Memory B cell (primary cell): ENCODE measurements around the gene BANF1.
A peak's percentile ranks its signal among the peaks of the same experiment; 100 is the strongest.

Experiments
- ATAC-seq: fragments of 150-1000 bp; cut with Tn5 transposase; 2 replicates; pipeline ENCODE4 v1.10.0; 2021; ENCODE audit warnings: low read depth, mild to moderate bottlenecking, moderate library complexity
- DNase-seq, 2 donors: peaks; one replicate each; pipeline ENCODE4 v3.0.0; 2022; ENCODE audit warnings: low spot score in 2 of 2
- H3K27ac Mint-ChIP-seq: one replicate; pipeline ENCODE4 v1.8.0; 2022; ENCODE audit warnings: mild to moderate bottlenecking, moderate library complexity, mixed read lengths
- H3K27me3 Mint-ChIP-seq: one replicate; pipeline ENCODE4 v1.8.0; 2022; ENCODE audit warnings: mixed read lengths
- H3K36me3 Mint-ChIP-seq: one replicate; pipeline ENCODE4 v1.8.0; 2022; ENCODE audit warnings: mild to moderate bottlenecking, mixed read lengths
- H3K4me1 Mint-ChIP-seq: one replicate; pipeline ENCODE4 v1.8.0; 2022; ENCODE audit warnings: mixed read lengths
- H3K4me3 Mint-ChIP-seq: one replicate; pipeline ENCODE4 v1.8.0; 2022; ENCODE audit warnings: mild to moderate bottlenecking, moderate library complexity, mixed read lengths
- H3K9me3 Mint-ChIP-seq: one replicate; pipeline ENCODE4 v1.8.0; 2022; ENCODE audit warnings: mixed read lengths

The BANF1 gene

DNA sequence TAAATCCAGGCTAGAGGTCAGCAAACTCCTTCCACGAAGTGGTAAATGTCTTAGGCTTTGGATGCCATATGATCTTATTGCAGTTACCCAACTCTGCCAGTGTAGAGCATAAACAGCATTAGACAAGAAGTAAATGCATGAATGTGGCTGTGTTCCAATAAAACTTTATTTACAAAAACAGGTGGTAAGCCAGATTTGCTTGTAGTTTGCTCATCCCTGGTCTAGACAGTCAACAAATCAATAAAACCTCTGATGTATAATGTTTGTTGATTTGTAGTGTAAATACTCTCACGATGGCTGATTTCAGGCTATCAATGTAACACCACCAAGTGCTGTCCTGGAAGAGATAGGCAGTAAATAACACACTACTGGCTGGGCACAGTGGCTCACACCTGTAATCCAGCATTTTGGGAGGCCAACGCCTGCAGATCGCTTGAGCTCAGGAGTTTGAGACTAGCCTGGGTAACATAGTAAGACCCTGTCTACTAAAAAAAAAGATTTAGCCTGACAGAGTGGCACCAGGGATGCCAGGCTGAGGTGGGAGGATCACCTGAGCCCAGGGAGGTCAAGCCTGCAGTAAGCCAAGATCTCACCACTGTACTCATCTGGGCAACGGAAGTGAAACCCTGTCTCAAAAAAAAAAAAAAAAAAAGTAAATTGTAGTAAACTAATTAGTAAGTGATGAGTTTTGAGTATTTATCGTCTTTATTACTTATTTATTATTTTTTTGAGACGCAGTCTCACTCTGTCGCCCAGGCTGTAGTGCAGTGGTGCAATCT, 30.8 kb downstream of the BANF1 start:
- H3K4me1 Mint-ChIP-seq = no peaks in the 10 kb centered on the region
- H3K36me3 Mint-ChIP-seq = no peaks in the 10 kb centered on the region
- ATAC-seq (peak; percentile 29), DNase-seq (no peak)
- no peak overlapping the region for H3K27ac Mint-ChIP-seq
- H3K9me3 Mint-ChIP-seq = no peaks in the 10 kb centered on the region
- H3K4me3 Mint-ChIP-seq = no peak overlapping the region
- H3K27me3 Mint-ChIP-seq = peaks cover 5% of the 10 kb centered on the region

DNA sequence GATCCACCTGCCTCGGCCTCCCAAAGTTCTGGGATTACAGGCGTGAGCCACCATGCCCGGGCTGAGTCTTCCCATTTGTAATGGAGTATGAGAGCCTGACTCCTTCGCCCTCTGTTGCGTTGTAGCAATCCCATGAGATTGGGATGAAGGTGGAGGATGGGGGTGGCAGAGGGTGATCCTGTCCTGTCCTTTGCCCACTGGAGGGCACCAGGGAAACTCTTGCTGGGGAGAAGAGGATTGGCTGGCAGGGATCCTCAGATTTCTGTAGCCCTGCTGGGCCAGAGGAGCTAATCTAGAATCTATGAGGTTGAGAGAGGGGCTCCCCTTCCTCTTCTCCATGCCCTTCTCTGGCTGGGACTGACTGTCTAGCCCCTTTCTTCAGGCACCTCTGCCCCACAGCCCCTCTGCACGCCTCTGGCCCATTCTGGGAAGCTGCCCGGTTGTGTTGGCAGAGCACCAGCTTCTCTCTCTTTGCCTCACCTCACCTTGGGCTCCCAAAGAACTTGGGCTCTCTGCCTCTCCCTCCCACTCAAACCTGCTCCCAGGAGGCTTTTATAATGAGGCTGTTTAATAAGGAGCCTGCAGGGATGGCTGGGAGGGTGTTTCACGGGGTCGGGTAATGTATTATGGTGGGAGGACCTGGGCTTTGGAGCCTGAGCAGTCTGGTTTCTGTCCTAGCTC, 33.5 kb downstream of the BANF1 start:
- Mint-ChIP-seq H3K36me3 (no peaks in the 10 kb centered on the region), H3K9me3 (no peaks in the 10 kb centered on the region), H3K27me3 (peaks cover 5% of the 10 kb centered on the region), H3K4me3 (no peak overlapping the region), H3K27ac (no peak overlapping the region), H3K4me1 (no peaks in the 10 kb centered on the region)
- ATAC-seq (no peak), DNase-seq (no peak)

DNA sequence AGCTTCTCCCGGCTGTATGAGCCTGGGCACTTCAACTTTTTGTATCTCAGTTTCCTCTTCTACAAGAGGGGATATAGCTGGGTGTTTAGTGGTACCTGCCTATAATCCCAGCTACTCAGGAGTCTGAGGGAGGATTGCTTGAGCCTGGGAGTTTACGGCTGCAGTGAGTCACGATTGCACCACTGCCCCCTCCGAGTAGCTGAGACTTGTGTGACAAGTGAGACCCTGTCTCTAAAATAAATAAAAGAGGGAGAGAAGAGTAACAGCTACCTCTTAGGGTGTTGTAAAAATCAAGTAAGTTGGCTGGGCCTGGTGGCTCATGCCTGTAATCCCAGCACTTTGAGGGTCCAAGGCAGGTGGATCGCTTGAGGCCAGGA, 34.0 kb downstream of the BANF1 start:
- Mint-ChIP-seq H3K36me3 (no peaks in the 10 kb centered on the region), H3K4me1 (no peaks in the 10 kb centered on the region), H3K27ac (no peak overlapping the region), H3K4me3 (no peak overlapping the region), H3K27me3 (peaks cover 5% of the 10 kb centered on the region), H3K9me3 (no peaks in the 10 kb centered on the region)
- ATAC-seq (no peak), DNase-seq (no peak)

DNA sequence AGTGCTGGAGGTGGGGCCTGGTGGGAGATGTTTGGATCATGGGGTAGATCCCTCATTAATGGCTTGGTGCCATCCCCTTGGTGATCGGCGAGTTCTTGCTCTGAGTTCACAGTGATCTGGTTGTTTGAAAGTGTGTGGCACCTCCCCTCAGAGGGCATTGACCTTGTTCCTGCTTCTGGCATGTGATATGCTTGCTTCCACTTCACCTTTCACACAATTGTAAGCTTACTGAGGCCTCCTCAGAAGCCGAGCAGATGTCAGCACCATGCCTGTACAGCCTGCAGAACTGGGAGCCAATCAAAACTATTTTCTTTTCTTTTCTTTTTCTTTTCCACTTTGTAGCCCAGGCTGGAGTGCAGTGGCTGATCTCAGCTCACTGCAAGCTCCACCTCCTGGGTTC, 35.0 kb downstream of the BANF1 start:
- Mint-ChIP-seq H3K9me3 (no peaks in the 10 kb centered on the region), H3K4me3 (no peak overlapping the region), H3K36me3 (no peaks in the 10 kb centered on the region), H3K4me1 (no peaks in the 10 kb centered on the region), H3K27me3 (peaks cover 5% of the 10 kb centered on the region), H3K27ac (no peak overlapping the region)
- ATAC-seq (no peak), DNase-seq (no peak)

DNA sequence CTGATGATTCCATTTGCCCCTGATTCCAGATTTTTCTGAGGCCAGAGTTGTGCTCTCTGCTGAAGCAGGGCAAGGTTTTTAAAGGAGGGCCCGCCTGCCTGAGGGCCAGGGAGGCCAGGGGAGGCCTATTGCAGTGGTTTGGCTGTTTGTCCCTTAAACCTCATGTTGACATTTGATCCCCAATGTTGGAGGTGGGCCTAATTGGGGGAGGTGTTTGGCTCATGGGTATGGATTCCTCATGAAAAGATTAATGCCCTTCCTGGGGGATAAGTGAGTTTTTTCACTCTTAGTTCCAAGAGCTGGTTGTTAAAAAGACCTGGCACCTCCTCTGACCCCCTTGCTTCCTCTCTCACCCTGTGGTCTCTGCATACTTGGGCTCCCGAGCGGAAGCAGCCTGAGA, 37.5 kb downstream of the BANF1 start:
- no peak overlapping the region for H3K4me3 Mint-ChIP-seq
- H3K27ac Mint-ChIP-seq = no peak overlapping the region
- H3K4me1 Mint-ChIP-seq = peaks cover 2% of the 10 kb centered on the region
- H3K36me3 Mint-ChIP-seq = no peaks in the 10 kb centered on the region
- no peaks in the 10 kb centered on the region for H3K9me3 Mint-ChIP-seq
- H3K27me3 Mint-ChIP-seq = peaks cover 3% of the 10 kb centered on the region
- ATAC-seq (no peak), DNase-seq (no peak)

GRCh38 chr11:66042227-66042995, 40.1 kb downstream of the BANF1 start:
- no peaks in the 10 kb centered on the region for H3K36me3 Mint-ChIP-seq

GRCh38 chr11:66042996-66043906, 40.9 kb downstream of the BANF1 start:
- Mint-ChIP-seq H3K4me1 (peaks cover 5% of the 10 kb centered on the region), H3K27ac (no peak overlapping the region), H3K9me3 (no peaks in the 10 kb centered on the region), H3K4me3 (no peak overlapping the region), H3K36me3 (no peaks in the 10 kb centered on the region), H3K27me3 (no peaks in the 10 kb centered on the region)
- no peak for ATAC-seq
- DNase-seq = no peak

More at GRCh38 chr11:66042227-66042995, 40.1 kb downstream of the BANF1 start:
- Mint-ChIP-seq H3K27ac (no peak overlapping the region), H3K27me3 (no peaks in the 10 kb centered on the region), H3K4me1 (peaks cover 5% of the 10 kb centered on the region), H3K9me3 (no peaks in the 10 kb centered on the region), H3K4me3 (no peak overlapping the region)
- ATAC-seq (no peak), DNase-seq (no peak)

- no peak overlapping the region for H3K4me3 Mint-ChIP-seq
- no peak for DNase-seq
- no peak overlapping the region for H3K27ac Mint-ChIP-seq
- H3K4me1 Mint-ChIP-seq = peaks cover 11% of the 10 kb centered on the region
- peak; percentile 4 for ATAC-seq
- H3K36me3 Mint-ChIP-seq = no peaks in the 10 kb centered on the region
- no peaks in the 10 kb centered on the region for H3K9me3 Mint-ChIP-seq
- peaks cover 3% of the 10 kb centered on the region for H3K27me3 Mint-ChIP-seq
Measured at GRCh38 chr11:66044757-66045156, 42.5 kb downstream of the BANF1 start.

DNA sequence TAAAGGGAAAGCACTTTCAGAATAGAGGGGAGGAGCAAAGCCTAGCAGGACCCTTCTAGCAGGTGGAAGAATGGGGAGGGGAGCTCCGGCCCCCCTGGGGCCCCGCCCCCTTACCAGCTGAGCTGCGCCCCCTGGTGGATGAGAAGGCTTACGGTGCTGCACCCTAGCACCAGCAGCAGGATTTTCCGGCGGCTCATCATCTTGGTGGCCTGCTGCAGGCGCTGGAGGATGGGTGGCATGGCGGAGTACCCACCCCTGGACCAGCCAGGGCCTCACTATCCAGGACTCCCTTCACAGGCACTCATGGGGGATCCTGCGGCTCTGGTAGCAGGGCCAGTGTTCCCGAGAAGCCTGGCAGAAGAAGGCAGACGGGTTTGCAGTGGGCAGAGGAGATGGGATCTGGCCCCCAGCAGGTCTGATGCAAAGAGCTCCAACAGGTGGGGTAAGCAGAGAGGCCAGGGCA, 42.9 kb downstream of the BANF1 start:
- Mint-ChIP-seq H3K27ac (no peak overlapping the region), H3K36me3 (no peaks in the 10 kb centered on the region), H3K4me3 (no peak overlapping the region)

GRCh38 chr11:66046901-66047300, 44.6 kb downstream of the BANF1 start:
- ATAC-seq (no peak), DNase-seq (no peak)
- peaks cover 17% of the 10 kb centered on the region for H3K4me1 Mint-ChIP-seq
- no peak overlapping the region for H3K4me3 Mint-ChIP-seq
- no peaks in the 10 kb centered on the region for H3K36me3 Mint-ChIP-seq
- peaks cover 3% of the 10 kb centered on the region for H3K27me3 Mint-ChIP-seq
- no peaks in the 10 kb centered on the region for H3K9me3 Mint-ChIP-seq
- H3K27ac Mint-ChIP-seq = no peak overlapping the region

More for the DNA sequence above, 42.9 kb downstream of the BANF1 start:
- ATAC-seq = peak; percentile 99
- H3K9me3 Mint-ChIP-seq = no peaks in the 10 kb centered on the region
- H3K27me3 Mint-ChIP-seq = peaks cover 3% of the 10 kb centered on the region
- H3K4me1 Mint-ChIP-seq = peaks cover 11% of the 10 kb centered on the region
- DNase-seq = peak; percentile 86 to 87

DNA sequence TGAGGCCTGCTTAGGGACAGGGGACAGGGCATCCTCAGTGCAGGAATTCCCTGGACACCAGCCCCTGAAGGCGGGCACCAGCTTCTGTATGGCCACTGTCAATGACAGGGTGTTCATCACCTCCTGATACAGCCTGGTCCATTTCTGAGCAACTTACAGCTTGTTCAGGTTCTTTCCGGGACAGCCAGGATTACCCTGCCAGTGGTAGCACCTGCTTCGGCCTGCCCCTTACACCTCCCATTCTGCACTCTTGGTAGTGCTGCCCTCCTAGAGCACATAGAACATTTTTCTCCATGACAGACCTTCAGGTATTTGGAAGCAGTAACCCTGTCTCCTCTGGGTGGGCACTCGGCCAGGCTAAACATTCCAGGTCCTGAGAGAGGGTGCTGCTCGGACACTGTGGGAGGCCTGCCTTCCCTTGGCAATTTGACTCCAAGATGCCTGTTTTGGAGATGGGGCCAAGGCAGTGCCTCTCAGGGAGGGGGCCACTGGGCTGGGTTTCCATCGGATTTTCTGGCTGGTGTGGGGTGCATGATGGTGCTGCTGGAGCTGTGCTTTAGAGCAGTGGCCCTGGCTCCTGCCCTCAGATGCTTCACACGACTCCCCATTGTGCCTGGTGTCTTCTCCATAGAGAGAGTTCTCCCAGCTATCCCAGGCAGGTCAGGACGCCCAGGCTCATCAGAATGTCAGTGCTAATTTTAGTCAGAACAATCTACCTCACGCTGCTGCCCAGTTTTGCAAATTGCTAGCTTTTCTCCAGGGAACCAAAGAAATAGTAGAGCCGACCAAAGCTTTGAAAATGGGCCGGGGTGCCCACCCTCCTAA, 45.5 kb downstream of the BANF1 start:
- Mint-ChIP-seq H3K27ac (no peak overlapping the region), H3K4me3 (no peak overlapping the region), H3K36me3 (peaks cover 3% of the 10 kb centered on the region), H3K27me3 (peaks cover 3% of the 10 kb centered on the region), H3K4me1 (peaks cover 19% of the 10 kb centered on the region), H3K9me3 (no peaks in the 10 kb centered on the region)
- ATAC-seq (no peak), DNase-seq (no peak)

DNA sequence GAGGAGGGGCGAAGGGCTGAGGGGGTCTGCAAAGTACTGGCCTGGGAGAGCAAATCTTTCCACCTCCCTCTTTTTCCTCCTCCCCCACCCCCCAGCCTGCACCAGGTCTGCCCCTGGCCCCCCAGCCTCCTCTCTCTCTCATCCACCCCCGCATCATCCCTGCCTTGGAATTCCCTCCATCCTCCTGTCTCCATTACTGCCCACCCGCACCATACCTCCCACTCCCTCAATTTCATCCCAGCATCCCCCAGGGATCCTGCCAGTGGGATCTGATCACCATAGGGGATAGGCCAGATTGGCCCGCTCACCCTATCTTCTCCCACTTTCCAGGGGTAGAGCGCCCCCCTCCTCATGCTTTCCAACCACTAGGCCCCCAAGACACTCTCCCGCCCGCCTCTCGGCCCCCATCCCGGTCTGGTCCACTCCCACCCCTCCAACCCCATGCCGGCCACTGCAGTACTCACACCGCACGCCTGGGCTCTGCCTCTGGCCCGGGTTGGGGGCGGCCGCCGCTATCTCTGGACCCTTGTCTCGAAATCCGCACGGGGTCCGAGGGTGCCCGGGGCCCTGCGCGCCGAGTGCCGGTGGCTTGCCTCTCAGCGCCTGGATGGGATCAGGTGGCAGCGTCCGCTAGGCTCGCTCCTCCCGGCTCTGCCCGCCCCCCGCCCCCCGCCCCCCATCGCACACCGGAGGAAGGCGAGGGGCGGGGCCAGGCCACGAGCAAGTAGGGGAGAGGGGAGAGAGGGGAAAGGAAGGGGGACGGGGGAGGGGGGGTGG, 46.4 kb downstream of the BANF1 start, which contains the start of gene GAL3ST3:
Gene GAL3ST3, minus strand, starts transcription at position 615 of the 777 bp plus-strand sequence. CDS start 3,746 bp downstream, outside the sequence.
- ATAC-seq (no peak), DNase-seq (no peak)
- Mint-ChIP-seq H3K27ac (no peak within 1 kb of the TSS), H3K4me1 (peaks cover 24% of the 10 kb centered on the region), H3K4me3 (no peak within 1 kb of the TSS), H3K36me3 (peaks cover 5% of the 10 kb centered on the region), H3K9me3 (no peaks in the 10 kb centered on the region), H3K27me3 (peaks cover 3% of the 10 kb centered on the region)
